HG02885 (cell line): ENCODE data around the gene NEMP2.

Experiments used
- ATAC-seq: cut with Tn5 transposase; IDR thresholded peaks from one replicate; pipeline ENCODE4 v1.9.1; 2021; ENCODE audit warnings: mild to moderate bottlenecking; ENCODE audit not compliant: unreplicated experiment, poor library complexity

NEMP2 gene

GRCh38 chr2:190534310-190535120, at the start of gene NEMP2:
Gene NEMP2, minus strand, starts transcription at chr2:190534722. Its CDS starts 67 bp downstream, at chr2:190534655.
- ATAC-seq: peak; percentile 70

GRCh38 chr2:190583507-190584337, 49.2 kb upstream of the NEMP2 start:
- peak; percentile 63 for ATAC-seq

DNA sequence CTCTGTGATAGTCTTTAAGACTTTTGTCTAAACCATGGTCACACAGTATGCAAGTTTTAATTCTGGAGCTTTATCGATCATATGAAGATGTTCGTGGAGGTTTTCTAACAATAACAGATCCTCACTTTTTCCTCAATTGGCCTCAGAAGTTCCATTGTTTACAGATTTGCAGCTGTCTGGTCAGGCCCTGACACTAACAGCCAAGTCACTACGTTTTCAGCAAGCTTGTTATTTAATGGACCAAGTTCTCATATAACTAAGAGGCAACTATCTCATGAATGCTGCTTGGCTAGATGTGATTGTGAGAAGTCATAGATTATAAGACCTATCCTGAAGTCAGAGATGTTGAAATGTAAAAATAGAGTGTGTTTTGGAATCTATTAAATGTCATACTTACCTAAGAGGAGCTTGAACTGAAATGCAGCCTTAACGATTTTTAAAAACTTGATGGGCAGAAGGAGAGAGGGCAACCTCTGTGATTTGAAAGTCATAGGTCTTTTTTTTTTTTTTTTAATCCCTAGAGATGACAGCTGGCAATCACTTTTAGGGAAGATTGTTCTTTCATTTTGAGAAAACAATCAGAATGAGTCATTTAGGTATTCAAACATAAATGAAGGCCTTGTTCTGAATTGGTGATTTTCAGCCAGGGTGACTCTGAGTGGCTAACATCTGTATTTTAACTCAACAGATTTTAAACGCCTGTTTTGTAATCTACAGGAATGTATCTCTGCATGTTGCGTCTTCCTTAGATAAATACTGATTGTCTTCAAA, 48.4 kb upstream of the NEMP2 start:
- peak; percentile 61 for ATAC-seq

DNA sequence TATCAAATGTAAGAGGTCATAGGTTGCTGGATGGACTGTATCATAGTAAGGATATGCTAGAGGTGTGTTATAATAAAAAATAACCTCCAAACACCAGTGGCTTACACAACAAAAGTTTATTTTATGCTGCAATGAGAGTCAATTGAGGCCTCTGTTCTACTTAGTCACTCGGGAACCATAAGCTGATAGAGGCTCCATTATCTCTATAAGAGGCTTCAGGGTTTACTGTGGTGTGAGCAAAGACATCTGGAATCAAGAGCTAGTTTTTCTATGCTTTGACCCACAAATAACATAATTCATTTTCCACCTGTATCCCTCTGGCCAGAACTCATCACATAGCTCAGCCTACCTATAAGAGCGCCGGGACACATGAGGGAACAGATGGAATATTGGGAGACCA, 47.5 kb upstream of the NEMP2 start:
- no peak for ATAC-seq

DNA sequence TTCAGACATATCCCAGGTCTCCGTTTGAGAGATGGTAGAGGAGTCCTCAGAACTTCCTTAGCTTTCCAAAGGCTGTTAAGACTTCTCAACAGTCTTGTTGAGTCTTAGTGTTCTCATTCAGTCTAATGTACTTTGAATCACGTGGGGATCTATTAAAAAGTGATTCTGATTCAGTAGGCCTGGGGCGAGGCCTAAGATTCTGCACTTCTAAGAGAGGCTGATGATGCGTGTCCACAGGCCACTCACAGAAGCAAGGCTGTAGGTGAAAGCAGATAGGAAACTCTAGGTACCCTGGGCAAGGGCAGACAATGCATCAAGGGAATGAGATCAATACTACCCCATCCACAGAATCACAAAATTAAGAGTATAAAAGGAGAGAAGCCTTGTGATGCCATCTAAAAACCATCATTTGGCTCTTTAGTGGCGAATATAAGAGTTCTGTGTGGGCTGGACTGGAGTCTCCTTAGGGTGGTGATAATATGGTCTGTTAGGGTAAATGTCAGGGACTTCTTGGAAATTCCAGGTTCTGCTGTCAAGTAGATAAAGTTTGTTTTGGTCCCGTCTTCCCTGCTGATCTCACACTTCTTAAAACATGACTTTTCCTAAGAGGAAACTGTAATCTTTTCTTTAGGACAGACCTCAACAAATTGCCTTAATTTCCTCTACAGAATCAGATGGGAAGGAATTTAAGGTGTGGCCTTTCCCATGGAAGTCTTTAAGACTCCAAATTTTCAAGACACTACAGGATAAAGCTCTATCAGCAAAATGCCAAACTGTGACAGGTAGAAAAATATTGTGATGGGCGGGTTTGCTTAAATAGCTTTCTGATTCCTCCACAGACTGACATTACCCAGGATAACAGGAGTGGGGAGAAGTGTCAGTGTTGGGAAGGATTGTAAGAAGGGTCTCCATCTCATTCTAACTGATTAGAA, 45.7 kb upstream of the NEMP2 start:
- no peak for ATAC-seq

DNA sequence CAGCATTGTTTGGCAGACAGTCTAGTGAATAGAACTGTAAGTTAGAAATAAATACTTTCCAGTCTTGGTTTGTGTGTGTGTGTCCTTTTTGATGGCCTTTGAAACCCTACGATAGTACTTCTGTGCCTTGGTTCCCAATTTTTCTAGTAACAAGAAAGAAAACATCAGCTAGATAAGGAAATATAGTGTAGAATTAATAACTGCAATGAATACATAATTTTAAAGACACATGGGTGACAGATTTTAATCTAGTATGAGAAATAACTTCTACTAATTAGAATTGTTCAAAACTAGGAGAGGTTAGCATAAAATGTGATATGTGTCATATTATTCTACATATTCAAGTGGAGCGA, 44.5 kb upstream of the NEMP2 start:
- ATAC-seq: no peak

DNA sequence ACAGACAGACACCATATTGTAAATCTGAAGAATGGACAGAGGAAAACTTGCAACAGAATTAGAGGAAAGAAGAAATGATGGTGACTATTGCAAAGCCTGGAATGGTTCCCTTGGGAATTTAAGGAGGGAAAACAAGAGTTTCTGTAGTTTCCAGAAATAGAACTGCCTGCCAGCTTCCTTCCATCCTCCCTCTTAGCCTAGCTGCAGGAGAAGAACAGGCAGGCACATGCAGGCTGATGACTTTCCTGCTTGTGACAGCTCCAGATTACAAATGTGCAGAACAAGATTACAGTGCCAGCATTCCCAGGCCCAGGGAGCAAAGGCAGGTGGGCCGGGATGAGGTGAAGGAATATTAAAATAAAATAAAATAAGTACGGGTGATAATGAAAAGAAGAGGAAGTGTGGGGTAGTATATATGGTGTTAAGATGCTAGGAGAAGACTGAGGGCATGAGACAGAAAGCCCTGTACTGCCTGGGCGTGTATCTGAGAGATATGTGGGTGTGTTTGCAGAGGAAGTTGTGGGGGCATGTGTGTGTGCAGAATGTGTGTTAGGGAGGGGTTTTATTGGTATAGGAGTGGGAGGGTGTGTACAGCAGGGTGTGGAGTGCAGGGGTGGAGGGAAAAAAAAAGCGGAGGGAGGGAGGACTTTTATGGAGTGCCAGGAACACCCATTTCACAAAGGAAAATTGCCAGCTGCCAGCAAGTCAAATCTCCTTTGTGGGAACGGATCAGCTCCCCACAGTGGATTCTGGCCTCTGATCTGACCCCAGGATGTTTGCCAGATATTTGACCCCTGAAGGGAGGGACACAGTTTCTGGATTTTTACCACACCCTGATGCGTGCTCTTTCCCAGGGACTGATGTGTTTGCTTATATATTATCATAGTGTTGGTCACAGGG, 43.9 kb upstream of the NEMP2 start:
- ATAC-seq: peak; percentile 67

- no peak for ATAC-seq
These were observed 42.1 kb upstream of the NEMP2 start for GRCh38 chr2:190576573-190576972.

DNA sequence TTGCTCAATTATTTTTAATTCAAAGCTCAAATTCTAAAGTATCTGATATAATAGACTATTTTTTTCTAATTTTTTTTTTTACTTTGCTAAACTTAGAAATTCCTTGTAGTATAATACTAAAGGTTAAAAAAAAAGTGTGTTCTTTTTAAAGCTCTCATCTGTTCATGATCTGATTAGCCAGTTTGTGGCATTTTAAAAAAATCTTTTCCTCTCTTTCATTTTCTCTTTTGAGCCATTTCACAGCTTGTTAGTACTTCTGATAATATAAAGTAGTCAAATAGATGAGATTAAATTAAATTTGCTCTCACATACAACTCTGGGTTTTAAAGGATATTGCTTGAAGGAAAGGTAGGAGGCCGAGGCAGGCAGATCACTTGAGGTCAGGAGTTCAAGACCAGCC, 40.7 kb upstream of the NEMP2 start:
- no peak for ATAC-seq

DNA sequence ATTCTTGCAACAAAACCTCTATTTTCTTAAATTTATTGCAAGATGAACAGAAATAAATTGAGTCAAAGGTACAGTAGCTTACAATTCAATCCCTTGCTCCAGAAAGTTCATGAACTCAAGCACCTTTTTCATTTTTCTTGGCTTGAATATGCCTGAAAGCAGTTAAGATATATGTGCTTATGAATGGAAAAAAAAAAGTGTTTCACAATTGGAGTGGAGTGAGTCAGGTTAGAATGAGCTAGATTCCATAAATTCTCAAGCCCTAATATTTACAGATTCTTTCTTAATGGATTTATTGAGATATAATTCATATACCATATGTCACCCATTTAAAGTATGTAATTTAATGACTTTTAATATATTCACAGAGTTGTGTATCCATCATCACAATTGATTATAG, 39.6 kb upstream of the NEMP2 start:
- no peak for ATAC-seq

- ATAC-seq: no peak
These were observed 37.7 kb upstream of the NEMP2 start for GRCh38 chr2:190572246-190572645.

DNA sequence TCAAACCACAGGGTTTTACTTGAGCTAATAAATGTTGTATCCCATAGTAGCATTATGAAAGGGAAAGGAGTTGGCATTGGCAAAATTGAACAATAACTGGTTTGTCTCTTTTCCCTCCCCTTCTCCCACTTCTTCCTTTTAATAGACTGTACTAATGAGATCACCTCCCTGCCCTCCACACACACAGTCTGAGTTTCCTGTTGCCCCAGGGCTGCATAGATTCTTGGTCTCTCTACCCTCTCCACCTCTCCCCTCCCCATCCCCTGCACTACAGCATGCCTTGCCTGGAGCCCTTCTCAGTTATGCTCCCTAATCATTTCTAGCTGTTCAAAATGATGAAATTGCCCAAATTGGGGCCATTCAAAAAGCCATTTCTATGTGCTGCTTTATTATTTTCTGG, 37.2 kb upstream of the NEMP2 start:
- no peak for ATAC-seq

GRCh38 chr2:190570871-190571270, 36.3 kb upstream of the NEMP2 start:
- ATAC-seq: no peak

DNA sequence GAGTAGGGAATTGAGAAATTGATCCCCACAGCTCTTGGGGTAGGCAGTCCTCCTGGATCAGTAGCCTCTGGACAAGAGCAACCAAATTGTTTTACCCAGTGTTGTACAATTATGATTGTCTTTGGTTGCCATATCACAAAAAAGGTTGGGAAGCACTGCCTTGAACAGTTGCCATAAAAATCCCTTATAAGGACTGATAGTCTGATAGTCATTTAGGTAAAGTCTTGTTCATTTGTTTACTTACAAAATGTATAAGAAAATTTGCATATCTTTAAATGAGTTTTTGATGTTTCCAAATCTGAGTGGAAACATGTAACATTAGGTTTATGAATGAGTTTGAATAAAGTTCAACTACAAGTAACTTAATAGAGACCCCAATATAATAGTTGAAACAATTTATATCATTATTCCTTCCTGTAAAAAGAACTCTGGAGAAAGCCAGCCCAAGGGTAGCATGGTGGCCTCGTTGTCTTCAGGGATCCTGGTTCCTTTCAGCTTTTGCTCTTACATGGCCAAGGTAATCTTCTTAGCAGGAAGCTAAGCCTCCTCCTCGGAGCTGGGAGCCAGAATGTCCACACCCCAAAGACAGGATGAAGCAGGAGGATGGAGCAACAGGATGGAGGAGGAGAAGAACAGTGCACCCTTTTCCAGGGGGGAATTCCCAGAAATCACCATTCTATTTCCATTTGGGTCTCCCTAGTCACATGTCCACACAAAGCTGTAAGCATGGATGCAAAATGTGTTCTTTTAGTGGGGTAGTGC, 35.7 kb upstream of the NEMP2 start:
- no peak for ATAC-seq

GRCh38 chr2:190564838-190565237, 30.3 kb upstream of the NEMP2 start:
- no peak for ATAC-seq

DNA sequence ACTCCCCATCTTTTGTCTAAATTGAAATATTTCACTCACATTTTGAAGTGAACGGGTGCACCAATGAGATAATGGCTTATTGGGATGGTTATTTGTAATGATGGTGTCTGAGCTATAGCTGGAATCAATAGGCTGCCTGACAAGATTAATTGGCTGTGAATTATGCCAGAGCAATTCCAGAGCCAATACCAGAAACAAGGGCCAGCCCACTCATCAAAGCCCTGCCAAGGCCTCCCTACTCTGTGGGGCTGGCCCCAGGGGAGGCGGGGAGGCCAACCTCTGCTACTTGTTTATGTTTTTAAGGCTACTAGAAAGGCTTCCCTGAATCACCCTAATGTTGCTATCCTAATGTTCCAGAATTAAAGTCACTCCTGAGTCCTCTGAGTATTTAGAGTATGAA, 29.1 kb upstream of the NEMP2 start:
- no peak for ATAC-seq

DNA sequence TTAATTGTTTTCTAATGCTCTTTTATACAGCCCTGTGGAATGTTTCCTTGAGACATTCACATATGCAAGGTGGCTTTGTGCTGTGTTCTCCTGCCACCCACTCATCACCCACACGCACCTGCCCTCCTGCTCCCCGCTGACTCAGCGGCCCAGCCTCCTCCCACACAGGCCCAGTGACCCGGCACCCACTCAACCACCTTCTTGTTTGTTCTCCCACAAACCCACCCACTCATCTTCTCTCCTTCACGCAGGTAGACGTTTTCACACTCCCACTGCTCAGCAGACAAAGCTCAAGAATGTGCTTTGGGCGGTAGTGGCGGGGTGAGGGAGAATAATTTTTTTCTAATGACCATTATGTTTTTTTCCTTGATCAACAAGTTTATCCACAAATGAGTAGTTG, 28.6 kb upstream of the NEMP2 start:
- peak; percentile 72 for ATAC-seq

- ATAC-seq: no peak
These were observed 27.6 kb upstream of the NEMP2 start for GRCh38 chr2:190562121-190562520.
